ENCODE results near the gene ALK. TPM values are rescaled to one million over a fixed set of nuclear protein-coding genes. Genes with fewer than 3 reads are reported as not detected.

Gene ALK
- total and polyA plus RNA-seq, 10 of the 15 experiments (the other 5 are each of a cell fraction or from before 2014, with no cell fraction given), result 0.11 TPM; not detected in 9

DNA sequence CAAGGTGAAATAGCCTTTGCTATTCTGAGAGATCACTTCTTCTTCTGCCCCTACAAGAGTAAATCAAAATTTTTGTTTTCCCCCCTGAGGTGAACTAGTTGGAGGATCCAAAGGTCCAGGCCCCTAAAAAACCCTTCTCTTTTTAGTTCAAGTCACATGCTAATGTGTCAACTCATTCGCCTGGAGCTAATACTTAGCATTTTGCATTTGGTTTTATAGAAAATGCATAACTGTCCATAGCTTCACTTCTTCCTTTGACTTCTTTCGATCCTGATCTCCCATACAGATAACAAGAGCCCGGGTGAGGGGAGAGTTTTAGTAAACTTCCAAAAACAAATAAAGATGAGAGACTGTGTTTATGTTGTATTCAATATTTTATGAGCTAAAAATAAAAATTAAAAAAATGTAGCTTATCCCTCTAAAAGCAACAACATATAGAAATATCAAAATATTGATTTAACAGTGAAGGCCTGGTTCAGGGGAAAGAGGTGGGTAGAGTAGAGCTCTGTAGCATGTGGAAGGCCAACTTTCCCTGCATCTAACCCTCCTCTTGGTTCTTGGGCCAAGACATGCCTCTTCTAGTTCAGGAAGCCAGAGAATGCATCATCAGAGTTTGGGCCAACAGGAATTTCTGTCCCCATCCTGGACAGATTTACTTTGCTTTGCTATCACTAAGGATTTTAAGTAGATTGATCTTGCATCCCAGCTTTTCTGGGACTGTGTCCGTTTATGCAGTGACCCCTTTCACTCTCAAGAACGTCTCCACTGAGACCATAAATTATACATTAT is 333.8 kb downstream of the ALK start (continued):
- TF ChIP-seq ZNF687 (IDR thresholded peaks at IDR 0.05) (no peak), ZZZ3 (IDR thresholded peaks at IDR 0.05; ENCODE audit: control insufficient read depth, insufficient read length, low read depth) (no peak)

DNA sequence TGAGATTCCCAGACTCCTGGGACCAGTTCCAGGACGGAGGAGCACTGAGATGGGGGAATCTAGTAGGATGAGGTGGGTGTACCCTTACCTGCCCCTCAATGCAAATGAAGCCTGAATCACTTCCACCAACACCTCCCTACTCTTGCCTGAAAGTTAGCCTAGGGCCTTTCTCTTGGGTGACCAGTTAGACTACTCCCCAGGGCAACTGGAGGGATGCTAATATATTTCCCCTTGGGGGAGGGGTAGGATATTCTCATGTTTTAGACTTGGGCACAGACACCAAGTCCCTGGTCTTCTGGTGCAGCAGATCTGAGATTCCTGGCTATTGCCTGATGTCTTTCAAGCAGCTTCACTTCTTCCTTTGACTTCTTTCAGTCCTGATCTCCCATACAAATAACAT is 334.5 kb downstream of the ALK start:
- 0% methylated on average over 1 of the region's 1 CpG for WGBS (ENCODE audit: insufficient coverage, insufficient replicate concordance, low lambda C conversion rate, missing lambda C conversion rate)
- FAIRE-seq, result no peak

More for the DNA sequence above, 334.5 kb downstream of the ALK start:
- ChIA-PET POLR2A (no interaction called here), CTCF (interaction anchor here (1.2 kb wide), 1 partner anchor 9 kb away, joined by 3 read pairs; no protein-coding TSS in a partner anchor), RAD21 (ENCODE audit: unreplicated experiment) (interaction anchor here (1.1 kb wide), 1 partner anchor 9 kb away, joined by 3 read pairs; no protein-coding TSS in a partner anchor), SMC1A (ENCODE audit: uncharacterized antibody, unreplicated experiment) (interaction anchor here (1.0 kb wide), 1 partner anchor 66 kb away, joined by 3 read pairs; no protein-coding TSS in a partner anchor)
- Histone ChIP-seq H3K27ac (ENCODE audit: control insufficient read depth, insufficient read depth) (no peak overlapping the region), H3K79me2 (ENCODE audit: control insufficient read depth, insufficient read depth, low read length) (no peaks in the 10 kb centered on the region), H2AFZ (ENCODE audit: control insufficient read depth, low read depth, low read length) (no peak overlapping the region), H3K9ac (ENCODE audit: control insufficient read depth, insufficient read depth, low read length) (no peak overlapping the region), H3K4me1 (ENCODE audit: control insufficient read depth, insufficient read depth, low read length) (no peaks in the 10 kb centered on the region), H4K20me1 (ENCODE audit: control insufficient read depth, insufficient read depth) (no peaks in the 10 kb centered on the region; the same call in 1 of the 2 replicates), H3K9me3 (replicated peaks; ENCODE audit: control insufficient read depth, insufficient read depth, low read length) (no peaks in the 10 kb centered on the region), H3K36me3 (ENCODE audit: control insufficient read depth in 2 of 2, insufficient read depth in 2 of 2, low read length in 1 of 2) (no peaks in the 10 kb centered on the region), H3K27me3 (replicated peaks in 1 of 2; ENCODE audit: control insufficient read depth in 2 of 2, insufficient read depth in 2 of 2, low read length in 1 of 2) (no peaks in the 10 kb centered on the region; a peak in 1 of 4 replicates), H3K4me3 (no peak overlapping the region), H3K4me2 (ENCODE audit: control insufficient read depth, insufficient read depth) (no peak overlapping the region)
- no peak for TF ChIP-seq ZNF622 (IDR thresholded peaks at IDR 0.05)
- no peak for TF ChIP-seq JUNB (IDR thresholded peaks at IDR 0.05)
- in situ Hi-C loops (cut with MboI), result no loop called here
- ATAC-seq, result no peak
- no TSS peak for BruUV-seq (replicated peaks)
- DNase-seq (ENCODE audit: low read depth, low spot score), result no peak
- intact Hi-C loops (cut with micrococcal nuclease; ENCODE audit: unreplicated experiment), result loop anchor here (10.0 kb wide), 1 partner anchor 272 kb away; no protein-coding TSS in a partner anchor

Data from GM12878 (cell line).